GM13977 (cell line): ENCODE data around the gene DMD.
A peak's percentile ranks its signal among the peaks of the same experiment; 100 is the strongest.

ENCODE experiments used
- DNase-seq: peaks from one replicate; pipeline ENCODE4 v3.0.0; 2012; ENCODE audit warnings: low spot score
- in situ Hi-C: fragments of 300-500 bp; cut with MboI; formaldehyde crosslinking; loops from one replicate; pipeline ENCODE4 v1.12.0; 2022; ENCODE audit warnings: low sequenced_read_pairs, low pct_unique_long_range_greater_than_20kb, mixed read lengths, inconsistent platforms; ENCODE audit not compliant: unreplicated experiment
- TF ChIP-seq, protein P1 (sequence below): IDR thresholded peaks from 2 replicates; pipeline ENCODE4 v1.5.1; 2012; ENCODE audit warnings: mild to moderate bottlenecking, control low read depth; ENCODE audit not compliant: insufficient read depth; ENCODE audit errors: extremely low read depth, missing control alignments

Gene DMD

DNA sequence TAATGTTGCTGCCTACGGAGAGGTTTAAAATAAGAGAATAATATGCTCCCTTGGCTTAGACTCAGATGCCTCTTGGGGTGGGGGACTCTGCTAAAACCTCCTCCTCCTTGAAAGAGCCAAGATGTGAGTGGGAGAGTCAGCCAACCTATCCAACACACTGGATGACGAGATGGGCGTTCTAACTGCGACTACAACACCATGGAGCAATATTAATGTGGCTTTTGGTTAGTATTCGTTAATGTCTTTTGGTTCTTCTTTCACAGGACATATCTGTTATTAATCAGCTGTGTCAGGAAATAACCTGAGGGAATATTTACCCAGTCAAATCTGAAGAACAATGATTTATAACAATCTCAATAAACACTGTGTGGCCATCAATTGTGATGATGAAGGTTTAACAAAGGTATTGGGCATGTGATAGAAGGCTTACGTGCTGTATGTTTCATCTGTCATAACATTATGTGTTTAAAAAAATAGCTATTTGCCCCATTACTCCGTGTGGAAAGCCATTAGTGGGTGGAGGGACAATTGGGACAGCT is 1996.0 kb downstream of the DMD start:
- no peak for DNase-seq
- in situ Hi-C loops: loop anchor here (10.0 to 25.0 kb wide), 2 partner anchors 181 to 447 kb away; no protein-coding TSS in a partner anchor
- TF ChIP-seq, protein P1, sequence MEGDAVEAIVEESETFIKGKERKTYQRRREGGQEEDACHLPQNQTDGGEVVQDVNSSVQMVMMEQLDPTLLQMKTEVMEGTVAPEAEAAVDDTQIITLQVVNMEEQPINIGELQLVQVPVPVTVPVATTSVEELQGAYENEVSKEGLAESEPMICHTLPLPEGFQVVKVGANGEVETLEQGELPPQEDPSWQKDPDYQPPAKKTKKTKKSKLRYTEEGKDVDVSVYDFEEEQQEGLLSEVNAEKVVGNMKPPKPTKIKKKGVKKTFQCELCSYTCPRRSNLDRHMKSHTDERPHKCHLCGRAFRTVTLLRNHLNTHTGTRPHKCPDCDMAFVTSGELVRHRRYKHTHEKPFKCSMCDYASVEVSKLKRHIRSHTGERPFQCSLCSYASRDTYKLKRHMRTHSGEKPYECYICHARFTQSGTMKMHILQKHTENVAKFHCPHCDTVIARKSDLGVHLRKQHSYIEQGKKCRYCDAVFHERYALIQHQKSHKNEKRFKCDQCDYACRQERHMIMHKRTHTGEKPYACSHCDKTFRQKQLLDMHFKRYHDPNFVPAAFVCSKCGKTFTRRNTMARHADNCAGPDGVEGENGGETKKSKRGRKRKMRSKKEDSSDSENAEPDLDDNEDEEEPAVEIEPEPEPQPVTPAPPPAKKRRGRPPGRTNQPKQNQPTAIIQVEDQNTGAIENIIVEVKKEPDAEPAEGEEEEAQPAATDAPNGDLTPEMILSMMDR: no peak

DNA sequence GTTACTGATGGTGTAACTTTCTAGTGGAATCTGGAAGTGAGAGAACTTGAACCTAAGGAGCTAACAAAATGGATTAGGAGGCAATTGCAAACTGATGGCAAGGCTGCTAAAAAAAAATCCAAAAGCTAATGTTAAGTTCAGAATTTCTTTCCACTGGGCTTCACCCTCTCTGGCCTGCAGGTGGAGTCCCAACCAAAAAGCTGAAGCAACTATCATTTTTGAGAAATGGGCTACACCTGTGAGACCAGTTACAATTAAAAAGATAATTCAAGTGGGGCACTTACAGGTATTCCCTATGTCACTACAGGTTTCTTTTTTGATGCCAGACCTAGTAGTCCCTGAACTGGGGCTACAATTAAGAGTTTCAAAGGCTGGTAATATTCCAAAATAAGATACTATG is 1997.4 kb downstream of the DMD start:
- peak; percentile 28 for DNase-seq
- in situ Hi-C loops: loop anchor here (10.0 to 25.0 kb wide), 2 partner anchors 179 to 448 kb away; no protein-coding TSS in a partner anchor
- TF ChIP-seq, protein P1: peak; percentile 66

DNA sequence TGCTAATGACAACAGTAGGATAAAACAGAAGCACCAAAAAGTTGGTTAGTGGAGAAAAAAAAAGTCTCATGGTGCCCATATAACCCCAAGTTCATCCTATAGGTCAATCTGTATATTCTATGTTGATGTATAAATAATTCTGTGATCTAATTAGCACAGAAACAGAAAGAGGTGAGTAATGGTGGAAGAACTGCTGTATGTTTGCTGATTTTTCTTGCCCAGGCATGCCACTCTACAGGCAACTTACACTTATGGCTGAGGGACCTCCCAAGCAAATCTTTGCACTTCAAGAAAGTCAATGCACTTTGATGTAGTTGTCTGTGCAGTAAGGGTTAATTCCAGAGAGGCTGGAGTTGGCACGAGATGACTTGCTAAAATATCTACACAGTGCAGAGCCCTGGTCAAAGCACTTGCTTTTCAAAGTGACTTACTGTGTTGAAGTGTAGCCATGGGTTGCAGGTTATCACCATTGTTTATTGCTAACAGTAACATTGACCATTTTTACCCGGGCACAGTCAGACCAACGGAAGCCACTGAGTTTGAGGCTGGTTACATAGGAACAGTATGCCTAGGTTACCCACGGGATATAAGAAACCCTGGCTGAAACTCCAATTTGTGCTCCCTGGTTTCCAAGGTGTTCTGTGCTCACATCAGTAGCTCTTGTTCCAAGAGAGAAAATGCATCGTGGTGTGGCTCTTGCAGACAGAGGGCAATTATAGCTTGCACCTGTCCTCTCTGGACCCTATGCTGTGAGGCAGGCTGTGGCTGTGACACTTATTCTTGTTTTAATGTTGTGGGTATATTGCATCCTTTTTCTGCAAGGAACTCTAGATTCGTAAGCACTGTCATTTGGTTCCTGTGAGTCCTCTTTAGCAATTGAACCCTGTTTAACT is 1998.2 kb downstream of the DMD start:
- in situ Hi-C loops: loop anchor here (10.0 to 25.0 kb wide), 2 partner anchors 178 to 449 kb away; no protein-coding TSS in a partner anchor
- TF ChIP-seq, protein P1: no peak
- no peak for DNase-seq

DNA sequence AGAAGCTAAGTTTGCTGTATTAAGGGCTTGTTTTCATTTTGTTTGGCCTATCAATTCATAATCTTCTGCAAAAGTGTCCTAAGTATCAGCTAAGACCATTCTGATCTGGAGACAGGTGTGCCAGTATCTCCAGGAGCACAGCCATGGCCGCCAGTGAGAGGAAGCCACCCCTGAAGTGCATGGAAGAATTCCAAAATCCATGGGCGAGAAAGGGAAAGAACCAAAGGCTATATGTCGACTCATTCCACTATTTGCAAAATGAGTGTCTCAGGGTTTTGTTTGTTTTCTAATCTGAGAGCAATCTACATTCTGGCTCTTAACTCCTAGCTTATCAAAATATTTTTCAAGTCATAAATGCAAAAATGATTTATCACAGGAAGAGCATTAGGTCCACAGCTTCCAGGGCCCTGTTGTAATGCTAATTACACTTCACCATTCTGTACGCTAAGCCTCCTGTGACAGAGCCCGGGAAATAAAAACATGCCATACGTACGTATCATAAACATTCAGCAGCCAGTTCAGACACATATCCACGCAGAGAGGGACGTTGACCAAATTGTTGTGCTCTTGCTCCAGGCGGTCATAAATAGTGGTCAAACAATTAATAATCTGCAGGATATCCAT is 2002.2 kb downstream of the DMD start:
- in situ Hi-C loops: loop anchor here (25.0 kb wide), 1 partner anchor 453 kb away; no protein-coding TSS in a partner anchor
- DNase-seq: no peak
- TF ChIP-seq, protein P1: no peak

DNA sequence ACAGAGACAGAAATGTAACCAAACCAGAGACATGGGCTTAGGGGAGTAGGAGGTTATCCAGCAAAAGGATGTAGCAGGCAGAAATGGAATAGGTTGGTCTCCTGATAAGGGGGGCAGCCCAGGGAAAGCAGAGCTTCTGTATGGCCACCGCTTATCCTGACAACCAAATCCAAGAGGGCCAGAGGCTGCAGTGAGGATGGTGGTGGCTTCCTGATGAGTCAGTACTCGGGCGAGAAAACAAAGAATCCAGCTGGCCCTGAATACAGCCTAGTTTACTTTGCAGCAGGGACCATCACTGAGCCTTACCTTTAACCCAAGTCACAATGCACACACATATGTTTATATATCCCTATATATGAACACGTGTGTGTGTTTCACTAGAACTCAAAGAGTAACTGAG is 2009.8 kb downstream of the DMD start:
- in situ Hi-C loops: loop anchor here (25.0 kb wide), 1 partner anchor 461 kb away; no protein-coding TSS in a partner anchor

DNA sequence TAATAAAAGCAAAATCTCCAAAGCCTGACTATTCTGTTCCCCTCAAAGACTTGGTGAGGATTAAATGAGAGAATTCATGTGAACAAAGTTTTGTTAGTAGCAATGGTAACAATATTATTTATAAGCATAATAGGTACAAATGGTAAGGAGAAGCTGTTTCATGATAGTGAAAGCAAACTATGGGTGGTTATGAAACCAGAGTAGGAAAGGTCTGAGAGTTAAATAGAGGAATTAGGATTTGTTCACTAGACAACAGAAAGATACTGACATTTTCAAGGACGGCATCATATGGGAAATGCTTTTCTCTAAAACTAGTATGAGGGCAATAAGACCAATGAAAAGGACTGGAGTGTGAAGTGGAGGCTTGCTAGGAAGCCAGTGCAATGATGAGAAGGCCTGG is 2010.9 kb downstream of the DMD start:
- no peak for DNase-seq
- in situ Hi-C loops: loop anchor here (25.0 kb wide), 1 partner anchor 462 kb away; no protein-coding TSS in a partner anchor
- TF ChIP-seq, protein P1: no peak

More for the DNA sequence above, 2009.8 kb downstream of the DMD start:
- TF ChIP-seq, protein P1: no peak
- DNase-seq: no peak
